Spleen (tissue), 7 donors: Measurements from ENCODE around the gene LMF1.

Experiments used
- CTCF ChIP-seq, 11 experiments: fragments of 200-600 bp in 7 of 11; fragments of 450-650 bp in 4 of 11; sonication (generic) in 4 of 11; IDR thresholded peaks in 8 of 11; conservative IDR thresholded peaks in 3 of 11; 1 replicate in 7 of 11; 2 replicates in 4 of 11; pipeline versions ENCODE4 v1.4.0 to v1.8.0; 2016 to 2021; ENCODE audit warnings: antibody characterized with exemption in 11 of 11, inconsistent platforms in 4 of 11, mild to moderate bottlenecking in 1 of 11
- POLR2A ChIP-seq, 3 donors: fragments of 450-650 bp; IDR thresholded peaks; one replicate each; pipeline ENCODE4 v1.5.1; 2017; ENCODE audit warnings: antibody characterized with exemption in 3 of 3, mild to moderate bottlenecking in 1 of 3
- donor health status: DM: no; HTN: no; CAD: no; lungs with moderate emphysema.
- donor health status: DM: no; HTN: no; CAD: no.
- donor health status: DM: no; HTN: no; CAD: no.

GRCh38 chr16:967077-967541 is 3.7 kb downstream of the LMF1 start:
- TF ChIP-seq POLR2A (IDR thresholded peaks at IDR 0.05) (no peak), CTCF (IDR thresholded peaks at IDR 0.05 in 8 of 11, conservative IDR thresholded peaks at IDR 0.05 in 3 of 11) (no peak)
